MM.1S (cell line): ENCODE measurements around the gene GLE1.

Experiments
- DNase-seq: peaks from one replicate; pipeline ENCODE4 v3.0.0-alpha.2; 2015
- H2AFZ ChIP-seq: fragments of 300-600 bp; sonication (generic); 2 replicates; pipeline ENCODE4 v1.6.0; 2016; ENCODE audit warnings: antibody characterized with exemption, low read length
- H3F3A ChIP-seq: fragments of 300-600 bp; sonication (generic); 2 replicates; pipeline ENCODE4 v1.6.1; 2016; ENCODE audit warnings: mild to moderate bottlenecking, antibody characterized with exemption, low read length, moderate library complexity, mixed read lengths; ENCODE audit not compliant: insufficient read depth
- H3K27ac ChIP-seq: fragments of 300-600 bp; sonication (generic); 2 replicates; pipeline ENCODE4 v1.5.1; 2016; ENCODE audit warnings: mild to moderate bottlenecking, low read length
- H3K27me3 ChIP-seq: fragments of 300-600 bp; sonication (generic); replicated peaks from 2 replicates; pipeline ENCODE4 v1.6.0; 2016; ENCODE audit warnings: low read length; ENCODE audit not compliant: insufficient read depth
- H3K36me3 ChIP-seq: fragments of 300-600 bp; sonication (generic); replicated peaks from 2 replicates; pipeline ENCODE4 v1.6.1; 2016; ENCODE audit warnings: mild to moderate bottlenecking, low read length, mixed read lengths; ENCODE audit not compliant: insufficient read depth
- H3K4me1 ChIP-seq: fragments of 300-600 bp; sonication (generic); 2 replicates; pipeline ENCODE4 v1.6.1; 2016; ENCODE audit warnings: low read length, mixed read lengths
- H3K4me2 ChIP-seq: fragments of 300-600 bp; sonication (generic); 2 replicates; pipeline ENCODE4 v1.6.0; 2016; ENCODE audit warnings: low read depth, low read length
- H3K4me3 ChIP-seq: fragments of 300-600 bp; sonication (generic); 2 replicates; pipeline ENCODE4 v1.5.1; 2016; ENCODE audit warnings: low read length, mixed read lengths
- H3K79me2 ChIP-seq: fragments of 300-600 bp; sonication (generic); 2 replicates; pipeline ENCODE4 v1.6.1; 2016; ENCODE audit warnings: mixed run types, low read length, mixed read lengths
- H3K9ac ChIP-seq: fragments of 300-600 bp; sonication (generic); 2 replicates; pipeline ENCODE4 v1.6.1; 2016; ENCODE audit warnings: low read length, mixed read lengths
- H3K9me2 ChIP-seq: fragments of 300-600 bp; sonication (generic); replicated peaks from 2 replicates; pipeline ENCODE4 v1.6.1; 2016; ENCODE audit warnings: mild to moderate bottlenecking, low read length, mixed read lengths; ENCODE audit not compliant: insufficient read depth
- H3K9me3 ChIP-seq: fragments of 300-600 bp; sonication (generic); replicated peaks from 2 replicates; pipeline ENCODE4 v1.6.1; 2016; ENCODE audit warnings: mild to moderate bottlenecking, low read length, mixed read lengths; ENCODE audit not compliant: insufficient read depth
- H4K20me1 ChIP-seq: fragments of 300-600 bp; sonication (generic); 2 replicates; pipeline ENCODE4 v1.6.1; 2016; ENCODE audit warnings: mild to moderate bottlenecking, low read length, moderate library complexity, mixed read lengths; ENCODE audit not compliant: insufficient read depth
- CTCF ChIP-seq: fragments of 300-600 bp; sonication (generic); IDR thresholded peaks from 2 replicates; pipeline ENCODE4 v1.5.1; 2016; ENCODE audit warnings: antibody characterized with exemption, low read length, mixed read lengths
- EZH2 ChIP-seq: fragments of 300-600 bp; sonication (generic); optimal IDR thresholded peaks from 2 replicates; pipeline ENCODE3; 2017; ENCODE audit warnings: low read depth, mild to moderate bottlenecking, antibody characterized with exemption, low read length, mixed read lengths
- EZH2phosphoT487 ChIP-seq: fragments of 300-600 bp; sonication (generic); IDR thresholded peaks from 2 replicates; pipeline ENCODE4 v1.6.1; 2018; ENCODE audit warnings: antibody characterized with exemption, low read length

The GLE1 gene

GRCh38 chr9:128469070-128469469 lies 35.4 kb upstream of the GLE1 start:
- Histone ChIP-seq H4K20me1 (no peaks in the 10 kb centered on the region), H3K9me2 (no peaks in the 10 kb centered on the region), H3K79me2 (no peaks in the 10 kb centered on the region), H3K4me1 (no peaks in the 10 kb centered on the region), H3K4me3 (no peak overlapping the region), H3K27ac (no peak overlapping the region), H2AFZ (no peak overlapping the region), H3K9me3 (no peaks in the 10 kb centered on the region), H3K36me3 (no peaks in the 10 kb centered on the region), H3K4me2 (no peak overlapping the region), H3F3A (no peaks in the 10 kb centered on the region), H3K9ac (no peak overlapping the region), H3K27me3 (no peaks in the 10 kb centered on the region)
- TF ChIP-seq CTCF: no peak
- TF ChIP-seq EZH2: no peak
- no peak for TF ChIP-seq EZH2phosphoT487
- no peak for DNase-seq

GRCh38 chr9:128470560-128470959 lies 34.0 kb upstream of the GLE1 start:
- no peaks in the 10 kb centered on the region for H3K4me1 ChIP-seq
- no peaks in the 10 kb centered on the region for H3K79me2 ChIP-seq
- no peaks in the 10 kb centered on the region; the same call in 1 of the 2 replicates for H3K36me3 ChIP-seq
- H3K9me2 ChIP-seq: no peaks in the 10 kb centered on the region
- H4K20me1 ChIP-seq: no peaks in the 10 kb centered on the region
- H3K9me3 ChIP-seq: no peaks in the 10 kb centered on the region
- TF ChIP-seq EZH2: no peak
- TF ChIP-seq CTCF: no peak
- no peak for TF ChIP-seq EZH2phosphoT487
- no peak overlapping the region for H3K4me3 ChIP-seq
- H3K9ac ChIP-seq: no peak overlapping the region
- H3K4me2 ChIP-seq: no peak overlapping the region
- DNase-seq: no peak
- H2AFZ ChIP-seq: no peak overlapping the region
- no peaks in the 10 kb centered on the region for H3K27me3 ChIP-seq
- no peak overlapping the region for H3K27ac ChIP-seq
- no peaks in the 10 kb centered on the region for H3F3A ChIP-seq

GRCh38 chr9:128473104-128473503 lies 31.4 kb upstream of the GLE1 start:
- no peak overlapping the region for H3K27ac ChIP-seq
- H3K4me1 ChIP-seq: no peaks in the 10 kb centered on the region
- H3K4me2 ChIP-seq: no peak overlapping the region
- DNase-seq: no peak
- H3K9me2 ChIP-seq: no peaks in the 10 kb centered on the region
- H2AFZ ChIP-seq: no peak overlapping the region
- no peak for TF ChIP-seq EZH2
- TF ChIP-seq CTCF: no peak
- no peak for TF ChIP-seq EZH2phosphoT487
- H3K79me2 ChIP-seq: no peaks in the 10 kb centered on the region
- no peaks in the 10 kb centered on the region for H3F3A ChIP-seq
- H4K20me1 ChIP-seq: no peaks in the 10 kb centered on the region
- no peaks in the 10 kb centered on the region for H3K27me3 ChIP-seq
- no peaks in the 10 kb centered on the region for H3K9me3 ChIP-seq
- no peak overlapping the region for H3K9ac ChIP-seq
- H3K4me3 ChIP-seq: no peak overlapping the region
- H3K36me3 ChIP-seq: no peaks in the 10 kb centered on the region; the same call in 1 of the 2 replicates

- no peaks in the 10 kb centered on the region for H3K79me2 ChIP-seq
- no peak overlapping the region for H2AFZ ChIP-seq
- H3K4me2 ChIP-seq: no peak overlapping the region
- H3K36me3 ChIP-seq: no peaks in the 10 kb centered on the region; the same call in 1 of the 2 replicates
- H3F3A ChIP-seq: no peaks in the 10 kb centered on the region
- no peak overlapping the region for H3K4me3 ChIP-seq
- H3K9me2 ChIP-seq: no peaks in the 10 kb centered on the region
- TF ChIP-seq CTCF: no peak
- no peak for TF ChIP-seq EZH2phosphoT487
- TF ChIP-seq EZH2: no peak
- H3K27me3 ChIP-seq: no peaks in the 10 kb centered on the region
- no peaks in the 10 kb centered on the region for H3K9me3 ChIP-seq
- H3K9ac ChIP-seq: no peak overlapping the region
- DNase-seq: no peak
- no peaks in the 10 kb centered on the region for H3K4me1 ChIP-seq
- no peak overlapping the region for H3K27ac ChIP-seq
- H4K20me1 ChIP-seq: no peaks in the 10 kb centered on the region
Observed at GRCh38 chr9:128475867-128476266, 28.7 kb upstream of the GLE1 start.
